Suprapubic skin (tissue), 4 donors: ENCODE results near the gene IFRD1. TPM values are rescaled to one million over a fixed set of nuclear protein-coding genes. Genes with fewer than 3 reads are reported as not detected.
"Not testable (repeated sequence)": the region's sequence is repeated elsewhere in the genome, so short reads cannot be mapped to it uniquely, and the experiment has no call there.

Source experiments
- DNase-seq, 2 donors: peaks; one replicate each; pipeline ENCODE4 v3.0.0-alpha.2; 2019; ENCODE audit warnings: low spot score in 2 of 2
- H3K27ac ChIP-seq: fragments of 200-600 bp; sonication (generic); one replicate; pipeline ENCODE4 v1.5.1; 2019
- H3K27me3 ChIP-seq: fragments of 200-600 bp; sonication (generic); one replicate; pipeline ENCODE4 v1.5.1; 2019
- H3K36me3 ChIP-seq: fragments of 200-600 bp; sonication (generic); one replicate; pipeline ENCODE4 v1.5.1; 2019
- H3K4me1 ChIP-seq: fragments of 200-600 bp; sonication (generic); one replicate; pipeline ENCODE4 v1.5.1; 2019
- H3K4me3 ChIP-seq: fragments of 200-600 bp; sonication (generic); one replicate; pipeline ENCODE4 v1.5.1; 2019; ENCODE audit warnings: mild to moderate bottlenecking
- H3K9me3 ChIP-seq: fragments of 200-600 bp; sonication (generic); one replicate; pipeline ENCODE4 v1.5.1; 2019
- CTCF ChIP-seq, 2 donors: fragments of 200-600 bp in 1 of 2; fragments of 450-650 bp in 1 of 2; sonication (generic) in 1 of 2; IDR thresholded peaks; one replicate each; pipeline ENCODE4 v1.5.1; 2016 to 2019; ENCODE audit warnings: antibody characterized with exemption in 2 of 2, mild to moderate bottlenecking in 1 of 2, moderate library complexity in 1 of 2
- EP300 ChIP-seq: sonication (generic); formaldehyde crosslinking; IDR thresholded peaks from one replicate; pipeline ENCODE4 v1.6.1; 2017; ENCODE audit warnings: antibody characterized with exemption
- POLR2A ChIP-seq, 2 donors: fragments of 450-650 bp; IDR thresholded peaks; one replicate each; pipeline ENCODE4 v1.6.1; 2017; ENCODE audit warnings: antibody characterized with exemption in 2 of 2, mild to moderate bottlenecking in 2 of 2, moderate library complexity in 2 of 2
- POLR2AphosphoS5 ChIP-seq, 3 donors: sonication (generic); formaldehyde crosslinking; IDR thresholded peaks; one replicate each; pipeline ENCODE4 v1.6.1; 2017; ENCODE audit warnings: antibody characterized with exemption in 3 of 3
- WGBS: methylation state at CpG from one replicate; pipeline ENCODE4 v1.1.5; 2018; 5-methylcytosine and 5-hydroxymethylcytosine counted together
- total RNA-seq, 4 donors: library from RNA; depleted of rRNA; stranded (reverse); fragments of >200 nt; gene quantifications; one replicate each; pipeline ENCODE4 v1.1.0, GENCODE V29; 2016

Gene IFRD1
- total RNA-seq, 4 donors from 2014 or later = 30.7 to 81.4 (median 44.6) TPM

- peak; percentile 96 for DNase-seq
- Histone ChIP-seq H3K4me1 (peaks cover 39% of the 10 kb centered on the region), H3K4me3 (peak overlapping the region; percentile 71), H3K27ac (peak overlapping the region; percentile 94), H3K9me3 (no peaks in the 10 kb centered on the region), H3K27me3 (no peaks in the 10 kb centered on the region), H3K36me3 (peaks cover 2% of the 10 kb centered on the region)
- TF ChIP-seq EP300 (no peak), POLR2A (IDR thresholded peaks at IDR 0.05) (peak in 1 of 2 donors; percentile 62), POLR2AphosphoS5 (IDR thresholded peaks at IDR 0.05) (peak; percentile 66 to 75 (median 67))
- under 1% methylated on average over 33 of the region's 57 CpGs for WGBS
These were observed 824 bp downstream of the IFRD1 start for GRCh38 chr7:112450807-112451761.

GRCh38 chr7:112452102-112452888, 2.0 kb downstream of the IFRD1 start:
- H3K27ac ChIP-seq = peak overlapping the region; percentile 94
- 15% methylated on average over 7 of the region's 7 CpGs for WGBS
- no peak for TF ChIP-seq EP300
- TF ChIP-seq POLR2AphosphoS5 (IDR thresholded peaks at IDR 0.05) = peak in 2 of 3 donors; percentile 47 to 55
- TF ChIP-seq POLR2A (IDR thresholded peaks at IDR 0.05) = peak in 1 of 2 donors; percentile 74
- no peaks in the 10 kb centered on the region for H3K27me3 ChIP-seq
- H3K4me1 ChIP-seq = peaks cover 39% of the 10 kb centered on the region
- DNase-seq = peak; percentile 87 to 90
- peaks cover 13% of the 10 kb centered on the region for H3K36me3 ChIP-seq
- H3K9me3 ChIP-seq = no peaks in the 10 kb centered on the region
- peak overlapping the region; percentile 71 for H3K4me3 ChIP-seq

GRCh38 chr7:112453505-112454171, 3.4 kb downstream of the IFRD1 start:
- H3K4me3 ChIP-seq = peak overlapping the region; percentile 71

GRCh38 chr7:112454191-112454590, 3.9 kb downstream of the IFRD1 start:
- DNase-seq, H3K27me3 ChIP-seq, H3K9me3 ChIP-seq: not testable (repeated sequence)
- 87% methylated on average over 6 of the region's 6 CpGs for WGBS
- Histone ChIP-seq H3K27ac (peak overlapping the region; percentile 94), H3K4me3 (peak overlapping the region; percentile 71), H3K4me1 (peaks cover 39% of the 10 kb centered on the region), H3K36me3 (peaks cover 29% of the 10 kb centered on the region)

More at GRCh38 chr7:112453505-112454171, 3.4 kb downstream of the IFRD1 start:
- H3K36me3 ChIP-seq = peaks cover 23% of the 10 kb centered on the region
- H3K27ac ChIP-seq = peak overlapping the region; percentile 94
- no peak for DNase-seq
- H3K27me3 ChIP-seq = no peaks in the 10 kb centered on the region
- peaks cover 39% of the 10 kb centered on the region for H3K4me1 ChIP-seq
- no peaks in the 10 kb centered on the region for H3K9me3 ChIP-seq
- TF ChIP-seq POLR2AphosphoS5 (IDR thresholded peaks at IDR 0.05) (no peak), POLR2A (IDR thresholded peaks at IDR 0.05) (no peak), CTCF (IDR thresholded peaks at IDR 0.05) (no peak), EP300 (no peak)
- WGBS = 26% methylated on average over 7 of the region's 7 CpGs

- no peak for DNase-seq
- H3K4me3 ChIP-seq = no peak overlapping the region
- no peaks in the 10 kb centered on the region for H3K9me3 ChIP-seq
- peaks cover 70% of the 10 kb centered on the region for H3K36me3 ChIP-seq
- H3K27ac ChIP-seq = no peak overlapping the region
- 85% methylated on average over 1 of the region's 1 CpG for WGBS
- no peaks in the 10 kb centered on the region for H3K27me3 ChIP-seq
- TF ChIP-seq POLR2AphosphoS5 (IDR thresholded peaks at IDR 0.05) (no peak), POLR2A (IDR thresholded peaks at IDR 0.05) (no peak), EP300 (no peak), CTCF (IDR thresholded peaks at IDR 0.05) (no peak)
- peaks cover 14% of the 10 kb centered on the region for H3K4me1 ChIP-seq
These were observed 9.4 kb downstream of the IFRD1 start for GRCh38 chr7:112459645-112460044.

GRCh38 chr7:112462236-112462635, 12.0 kb downstream of the IFRD1 start:
- TF ChIP-seq CTCF (IDR thresholded peaks at IDR 0.05) (no peak), POLR2A (IDR thresholded peaks at IDR 0.05) (no peak), EP300 (no peak), POLR2AphosphoS5 (IDR thresholded peaks at IDR 0.05) (peak in 2 of 3 donors; percentile 70 to 94)
- no peak for DNase-seq
- H3K27me3 ChIP-seq = no peaks in the 10 kb centered on the region
- no peaks in the 10 kb centered on the region for H3K9me3 ChIP-seq
- H3K4me3 ChIP-seq = no peak overlapping the region
- peaks cover 77% of the 10 kb centered on the region for H3K36me3 ChIP-seq
- H3K4me1 ChIP-seq = peaks cover 14% of the 10 kb centered on the region
- peak overlapping the region; percentile 51 for H3K27ac ChIP-seq
